Loucy (cell line): ENCODE results near the gene C17orf113.

ENCODE experiments used
- H2AFZ ChIP-seq: fragments of 200-600 bp; sonication (generic); 2 replicates; pipeline ENCODE4 v1.6.0; 2016; ENCODE audit warnings: antibody characterized with exemption, mild to moderate bottlenecking, low read length, moderate library complexity
- H3F3A ChIP-seq: fragments of 200-600 bp; 2 replicates; pipeline ENCODE4 v1.6.0; 2016; ENCODE audit warnings: antibody characterized with exemption, low read depth, mild to moderate bottlenecking
- H3K27me3 ChIP-seq: fragments of 200-600 bp; sonication (generic); 2 replicates; pipeline ENCODE4 v1.6.1; 2014; ENCODE audit warnings: low read length, mild to moderate bottlenecking; ENCODE audit not compliant: insufficient read depth, poor library complexity, severe bottlenecking
- H3K36me3 ChIP-seq: fragments of 200-600 bp; sonication (generic); 2 replicates; pipeline ENCODE4 v1.6.1; 2016; ENCODE audit warnings: low read length; ENCODE audit not compliant: insufficient read depth
- H3K4me1 ChIP-seq: fragments of 200-600 bp; sonication (generic); 2 replicates; pipeline ENCODE4 v1.5.1; 2014; ENCODE audit warnings: low read length, mild to moderate bottlenecking; ENCODE audit not compliant: insufficient read depth, poor library complexity, severe bottlenecking
- H3K4me2 ChIP-seq: fragments of 200-600 bp; sonication (generic); 2 replicates; pipeline ENCODE4 v1.6.0; 2014; ENCODE audit warnings: antibody characterized with exemption, low read length, low read depth, mild to moderate bottlenecking; ENCODE audit not compliant: poor library complexity, severe bottlenecking
- H3K4me3 ChIP-seq: fragments of 200-600 bp; sonication (generic); 2 replicates; pipeline ENCODE4 v1.5.1; 2014; ENCODE audit warnings: low read length, mild to moderate bottlenecking, mixed read lengths; ENCODE audit not compliant: poor library complexity, severe bottlenecking
- H3K79me2 ChIP-seq: fragments of 200-600 bp; sonication (generic); 2 replicates; pipeline ENCODE4 v1.6.1; 2014; ENCODE audit warnings: low read length; ENCODE audit not compliant: insufficient read depth
- H3K9ac ChIP-seq: fragments of 200-600 bp; sonication (generic); 2 replicates; pipeline ENCODE4 v1.6.0; 2014; ENCODE audit warnings: mild to moderate bottlenecking, low read depth, low read length, moderate library complexity; ENCODE audit not compliant: poor library complexity, severe bottlenecking
- H3K9me2 ChIP-seq: fragments of 200-600 bp; sonication (generic); replicated peaks from 2 replicates; pipeline ENCODE4 v1.6.1; 2016; ENCODE audit warnings: low read depth, low read length, mixed read lengths
- H3K9me3 ChIP-seq: fragments of 200-600 bp; sonication (generic); 2 replicates; pipeline ENCODE4 v1.6.1; 2014; ENCODE audit warnings: mild to moderate bottlenecking, antibody characterized with exemption, low read length, low read depth; ENCODE audit not compliant: insufficient read depth
- H4K20me1 ChIP-seq: fragments of 200-600 bp; sonication (generic); 2 replicates; pipeline ENCODE4 v1.6.0; 2014; ENCODE audit warnings: antibody characterized with exemption, low read length, mild to moderate bottlenecking; ENCODE audit not compliant: insufficient read depth, poor library complexity, severe bottlenecking
- CTCF ChIP-seq: fragments of 200-600 bp; sonication (generic); conservative IDR thresholded peaks from 2 replicates; pipeline ENCODE4 v1.5.1; 2014; ENCODE audit warnings: mild to moderate bottlenecking, antibody characterized with exemption, low read length
- EZH2phosphoT487 ChIP-seq: fragments of 200-600 bp; IDR thresholded peaks from 2 replicates; pipeline ENCODE4 v1.6.1; 2018; ENCODE audit warnings: antibody characterized with exemption, mild to moderate bottlenecking, moderate library complexity, borderline replicate concordance

Gene C17orf113

DNA sequence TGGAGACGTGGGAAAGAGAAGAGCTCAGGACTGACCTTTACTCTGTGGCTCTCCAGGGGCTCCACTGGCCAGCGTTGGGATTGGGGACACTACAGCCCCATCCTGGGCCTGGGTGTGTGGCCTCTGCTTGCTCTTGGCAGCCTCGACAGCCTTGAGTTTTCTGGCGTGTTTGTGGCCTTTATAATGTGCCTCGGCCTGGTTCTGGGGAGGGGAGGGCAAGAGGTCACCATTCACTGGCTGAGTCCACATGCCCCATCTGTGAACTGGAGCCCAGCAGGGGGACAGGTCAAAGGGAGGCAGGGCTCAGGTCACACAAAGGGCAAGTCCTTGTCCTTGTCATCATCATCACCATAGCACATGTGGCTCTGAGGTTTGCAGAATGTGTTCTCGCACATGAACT lies 18.8 kb downstream of the C17orf113 start:
- Histone ChIP-seq H3K9ac (no peak overlapping the region), H3K9me3 (no peaks in the 10 kb centered on the region), H4K20me1 (no peaks in the 10 kb centered on the region), H3K4me2 (no peak overlapping the region), H3K27me3 (no peaks in the 10 kb centered on the region), H2AFZ (no peak overlapping the region), H3K4me3 (no peak overlapping the region), H3K9me2 (no peaks in the 10 kb centered on the region), H3F3A (no peaks in the 10 kb centered on the region), H3K79me2 (no peaks in the 10 kb centered on the region), H3K4me1 (peaks cover 6% of the 10 kb centered on the region), H3K36me3 (no peaks in the 10 kb centered on the region)
- no peak for TF ChIP-seq CTCF
- TF ChIP-seq EZH2phosphoT487: no peak

- Histone ChIP-seq H3K9me3 (no peaks in the 10 kb centered on the region), H3K9ac (no peak overlapping the region), H3K27me3 (no peaks in the 10 kb centered on the region), H3K36me3 (peaks cover 4% of the 10 kb centered on the region; the same call in 1 of the 2 replicates), H3K79me2 (no peaks in the 10 kb centered on the region), H3K4me1 (peaks cover 9% of the 10 kb centered on the region), H2AFZ (no peak overlapping the region), H4K20me1 (no peaks in the 10 kb centered on the region), H3F3A (no peaks in the 10 kb centered on the region), H3K4me3 (no peak overlapping the region), H3K9me2 (no peaks in the 10 kb centered on the region), H3K4me2 (no peak overlapping the region)
- TF ChIP-seq EZH2phosphoT487 (no peak), CTCF (no peak)
These were observed 21.6 kb downstream of the C17orf113 start for GRCh38 chr17:42028791-42029127.

DNA sequence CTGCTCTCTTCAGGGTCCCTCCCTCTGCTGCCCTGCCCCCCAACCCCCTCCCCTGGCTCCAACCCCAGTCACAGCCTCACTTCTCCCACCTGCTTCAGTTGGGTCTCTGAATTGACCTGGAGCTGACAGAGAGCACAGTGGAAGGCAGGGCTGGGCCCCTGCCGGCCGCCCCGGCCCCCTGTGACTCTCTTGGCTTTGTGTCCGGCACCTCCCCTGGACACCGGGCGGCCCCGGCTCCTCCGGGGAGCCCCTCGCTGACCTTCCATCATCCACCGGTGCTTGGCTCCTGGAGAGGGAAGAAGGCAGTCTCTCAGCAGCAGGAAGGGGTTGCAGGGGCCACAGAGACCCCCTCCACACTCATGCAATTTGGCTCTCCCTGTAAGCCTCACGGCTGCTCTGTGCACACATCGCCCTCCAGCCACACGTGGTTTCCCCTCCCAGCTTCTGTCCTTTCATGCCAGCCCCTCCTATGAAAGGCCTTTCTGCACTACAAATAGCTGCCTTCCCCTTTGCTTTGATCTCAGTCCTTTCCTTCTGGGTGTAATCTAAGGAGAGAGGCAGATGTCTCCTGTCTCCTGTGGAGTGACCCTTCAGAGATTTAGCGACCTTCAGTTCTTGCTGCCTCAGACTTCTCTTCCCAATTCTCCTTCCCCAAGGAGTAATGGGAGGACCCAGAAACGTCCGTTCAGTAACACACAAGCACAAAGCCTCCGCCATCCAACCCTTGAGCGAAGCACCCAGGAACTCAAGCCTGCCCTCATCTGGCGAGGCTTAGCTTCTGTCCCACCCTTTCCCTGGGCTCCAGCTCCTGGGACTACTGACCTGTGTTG lies 22.2 kb downstream of the C17orf113 start:
- Histone ChIP-seq H3K9me2 (no peaks in the 10 kb centered on the region), H3K79me2 (no peaks in the 10 kb centered on the region), H3K27me3 (no peaks in the 10 kb centered on the region), H4K20me1 (no peaks in the 10 kb centered on the region), H3F3A (no peaks in the 10 kb centered on the region), H3K36me3 (peaks cover 6% of the 10 kb centered on the region; the same call in 1 of the 2 replicates), H3K9me3 (no peaks in the 10 kb centered on the region), H3K4me1 (peaks cover 8% of the 10 kb centered on the region), H3K4me2 (no peak overlapping the region), H3K4me3 (no peak overlapping the region), H2AFZ (no peak overlapping the region), H3K9ac (no peak overlapping the region)
- TF ChIP-seq EZH2phosphoT487 (no peak), CTCF (0 out of 2 replicates have a peak, but pooled peaks have one; percentile 31)
